Measurements from ENCODE around the gene CYP2A6. TPM values are rescaled to one million over a fixed set of nuclear protein-coding genes. Genes with fewer than 3 reads are reported as not detected.
"Not testable (repeated sequence)": the region's sequence is repeated elsewhere in the genome, so short reads cannot be mapped to it uniquely, and the experiment has no call there.

Gene CYP2A6
- total RNA-seq, 1 donor from 2014 or later = not detected

- DNase-seq (ENCODE audit: low read depth, low spot score) = not testable (repeated sequence)
These were observed 6.6 kb downstream of the CYP2A6 start for GRCh38 chr19:40843653-40844052.

- DNase-seq (ENCODE audit: low read depth, low spot score) = not testable (repeated sequence)
These were observed 7.1 kb downstream of the CYP2A6 start for GRCh38 chr19:40842997-40843652.

- not testable (repeated sequence) for DNase-seq (ENCODE audit: low read depth, low spot score)
These were observed 8.2 kb downstream of the CYP2A6 start for GRCh38 chr19:40842012-40842411.

- DNase-seq (ENCODE audit: low read depth, low spot score) = not testable (repeated sequence)
These were observed 11.8 kb downstream of the CYP2A6 start for GRCh38 chr19:40838477-40838876.

- no peak for DNase-seq (ENCODE audit: low read depth, low spot score)
These were observed 13.4 kb downstream of the CYP2A6 start for GRCh38 chr19:40836754-40837429.

- DNase-seq (ENCODE audit: low read depth, low spot score) = not testable (repeated sequence)
These were observed 16.3 kb downstream of the CYP2A6 start for GRCh38 chr19:40833728-40834533.

GRCh38 chr19:40832431-40832790 is 17.8 kb downstream of the CYP2A6 start:
- DNase-seq (ENCODE audit: low read depth, low spot score) = not testable (repeated sequence)

GRCh38 chr19:40831502-40832430 is 18.5 kb downstream of the CYP2A6 start:
- no peak for DNase-seq (ENCODE audit: low read depth, low spot score)

- not testable (repeated sequence) for DNase-seq (ENCODE audit: low read depth, low spot score)
These were observed 19.5 kb downstream of the CYP2A6 start for GRCh38 chr19:40830741-40831140.

- no peak for DNase-seq (ENCODE audit: low read depth, low spot score)
These were observed 21.0 kb downstream of the CYP2A6 start for GRCh38 chr19:40829205-40829604.

GRCh38 chr19:40827386-40828247 is 22.6 kb downstream of the CYP2A6 start:
- no peak for DNase-seq (ENCODE audit: low read depth, low spot score)

- DNase-seq (ENCODE audit: low read depth, low spot score) = not testable (repeated sequence)
These were observed 23.4 kb downstream of the CYP2A6 start for GRCh38 chr19:40826699-40827385.

- not testable (repeated sequence) for DNase-seq (ENCODE audit: low read depth, low spot score)
These were observed 23.9 kb downstream of the CYP2A6 start for GRCh38 chr19:40826312-40826698.

- DNase-seq (ENCODE audit: low read depth, low spot score) = not testable (repeated sequence)
These were observed 24.7 kb downstream of the CYP2A6 start for GRCh38 chr19:40825460-40826095.

GRCh38 chr19:40824916-40825315 is 25.3 kb downstream of the CYP2A6 start:
- DNase-seq (ENCODE audit: low read depth, low spot score) = not testable (repeated sequence)

- not testable (repeated sequence) for DNase-seq (ENCODE audit: low read depth, low spot score)
These were observed 27.3 kb downstream of the CYP2A6 start for GRCh38 chr19:40822704-40823553.

- DNase-seq (ENCODE audit: low read depth, low spot score) = no peak
These were observed 28.1 kb downstream of the CYP2A6 start for GRCh38 chr19:40822161-40822560.

Measured in pulmonary artery endothelial cell (primary cell).